Islet of Langerhans (tissue), 1 donor: ENCODE data around the gene PUS10.
"Not testable (repeated sequence)": the region's sequence is repeated elsewhere in the genome, so short reads cannot be mapped to it uniquely, and the experiment has no call there.

Experiments
- FAIRE-seq: peaks from one replicate; lab custom pipeline; 2011; peaks lifted over from hg19 to GRCh38; lab: Jason Lieb, UNC

The PUS10 gene

GRCh38 chr2:61017556-61018317, at the start of gene PUS10, which contains the start of gene PEX13:
Gene PUS10 (minus strand): TSS chr2:61018255. CDS start chr2:61011890, 6,365 bp downstream.
Gene PEX13 (plus strand): TSS chr2:61017720. CDS start chr2:61017760, 40 bp downstream.
- no peak for FAIRE-seq

- FAIRE-seq = no peak
Observed at GRCh38 chr2:61065714-61066709, 48.0 kb upstream of the PUS10 start, which contains the start of gene SANBR. Gene SANBR (plus strand): TSS chr2:61065871. CDS start chr2:61070351, 4,480 bp downstream.

- no peak for FAIRE-seq
Observed at GRCh38 chr2:61059382-61059781, 41.3 kb upstream of the PUS10 start.

GRCh38 chr2:61057562-61057961, 39.5 kb upstream of the PUS10 start:
- no peak for FAIRE-seq

- no peak for FAIRE-seq
Observed at GRCh38 chr2:61055557-61055956, 37.5 kb upstream of the PUS10 start.

- no peak for FAIRE-seq
Observed at GRCh38 chr2:61045999-61046398, 27.9 kb upstream of the PUS10 start.

GRCh38 chr2:61045226-61045625, 27.2 kb upstream of the PUS10 start:
- FAIRE-seq = no peak

- no peak for FAIRE-seq
Observed at GRCh38 chr2:61044636-61045035, 26.6 kb upstream of the PUS10 start.

- FAIRE-seq = no peak
Observed at GRCh38 chr2:61042807-61043206, 24.8 kb upstream of the PUS10 start.

- not testable (repeated sequence) for FAIRE-seq
Observed at GRCh38 chr2:61036643-61037042, 18.6 kb upstream of the PUS10 start.

GRCh38 chr2:61034592-61034991, 16.5 kb upstream of the PUS10 start:
- not testable (repeated sequence) for FAIRE-seq

- FAIRE-seq = no peak
Observed at GRCh38 chr2:61029533-61029932, 11.5 kb upstream of the PUS10 start.

- FAIRE-seq = no peak
Observed at GRCh38 chr2:61023670-61024069, 5.6 kb upstream of the PUS10 start.

GRCh38 chr2:61021228-61021660, 3.2 kb upstream of the PUS10 start:
- FAIRE-seq = no peak

- FAIRE-seq = no peak
Observed at GRCh38 chr2:61018798-61019197, 743 bp upstream of the PUS10 start.

- FAIRE-seq = no peak
Observed at GRCh38 chr2:61018318-61018755, 282 bp upstream of the PUS10 start.

GRCh38 chr2:61017003-61017555, 976 bp downstream of the PUS10 start:
- no peak for FAIRE-seq

- no peak for FAIRE-seq
Observed at GRCh38 chr2:61016392-61017002, 1.6 kb downstream of the PUS10 start.

- FAIRE-seq = peak; percentile 60
Observed at GRCh38 chr2:61015976-61016375, 2.1 kb downstream of the PUS10 start.

GRCh38 chr2:61014763-61015162, 3.3 kb downstream of the PUS10 start:
- no peak for FAIRE-seq

GRCh38 chr2:61013382-61013781, 4.7 kb downstream of the PUS10 start:
- FAIRE-seq = no peak

GRCh38 chr2:61012303-61012702, 5.8 kb downstream of the PUS10 start:
- not testable (repeated sequence) for FAIRE-seq
